Activated CD4-positive, alpha-beta T cell treated with anti-CD3 and anti-CD28 coated beads, Interleukin-2, amount 50 U/mL, for 16 hours (primary cell): ENCODE data around the gene ARMC9.
"Not testable (repeated sequence)": the region's sequence is repeated elsewhere in the genome, so short reads cannot be mapped to it uniquely, and the experiment has no call there.

Source experiments
- DNase-seq: peaks from one replicate; pipeline ENCODE4 v3.0.0-alpha.2; 2020

ARMC9 gene

DNA sequence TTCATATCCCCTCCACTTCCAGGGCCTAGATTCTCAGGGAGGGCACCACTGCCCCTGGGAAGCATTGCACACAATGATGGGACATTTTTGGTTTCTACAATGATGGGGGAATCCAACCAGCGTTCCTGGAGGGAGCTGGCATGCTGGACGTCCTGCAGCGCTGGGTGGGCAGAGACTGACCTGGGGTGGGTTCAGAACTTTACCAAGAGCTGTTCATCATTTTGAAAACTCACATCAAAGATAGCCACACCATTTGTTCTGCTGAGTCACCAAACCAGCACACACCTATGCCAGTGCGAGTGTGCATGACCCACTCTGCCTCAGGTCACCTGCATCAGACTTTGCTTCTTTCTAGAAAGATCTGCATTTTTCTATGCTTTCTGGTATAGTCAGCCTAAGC, 14.1 kb upstream of the ARMC9 start:
- DNase-seq, result no peak

DNA sequence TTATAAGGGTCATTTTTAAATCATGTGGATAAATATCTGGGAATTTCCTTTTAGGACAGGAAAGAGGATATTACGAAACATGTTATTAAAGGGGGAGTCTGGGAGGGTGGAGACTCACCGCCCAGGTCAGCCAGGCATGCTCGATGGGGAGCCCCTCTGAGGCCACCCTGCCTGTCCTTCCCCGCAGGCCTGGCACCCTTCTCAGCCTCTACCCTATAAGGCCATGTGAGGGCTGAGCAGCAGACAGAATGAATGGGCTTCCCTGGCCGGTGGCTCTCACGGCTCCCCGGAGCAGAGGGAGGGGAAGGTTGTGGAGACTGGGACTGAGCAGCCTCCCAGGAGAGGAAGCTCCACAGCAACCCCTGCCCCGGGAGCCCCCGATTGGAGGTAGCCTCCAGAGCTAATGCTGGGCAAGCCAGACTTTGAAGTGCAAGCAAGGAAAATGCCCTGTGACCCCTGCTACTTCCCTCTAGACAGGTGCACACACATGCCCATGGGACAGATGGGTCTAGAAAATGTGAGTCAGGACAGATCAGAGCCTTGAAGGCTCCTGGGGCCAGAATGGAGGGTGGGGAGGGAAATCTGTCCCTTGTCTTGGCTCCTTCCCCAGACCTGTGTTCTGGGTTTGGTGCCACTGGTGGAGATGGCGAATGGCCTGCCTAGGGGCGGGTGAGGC, 13.2 kb upstream of the ARMC9 start:
- DNase-seq, result no peak

DNA sequence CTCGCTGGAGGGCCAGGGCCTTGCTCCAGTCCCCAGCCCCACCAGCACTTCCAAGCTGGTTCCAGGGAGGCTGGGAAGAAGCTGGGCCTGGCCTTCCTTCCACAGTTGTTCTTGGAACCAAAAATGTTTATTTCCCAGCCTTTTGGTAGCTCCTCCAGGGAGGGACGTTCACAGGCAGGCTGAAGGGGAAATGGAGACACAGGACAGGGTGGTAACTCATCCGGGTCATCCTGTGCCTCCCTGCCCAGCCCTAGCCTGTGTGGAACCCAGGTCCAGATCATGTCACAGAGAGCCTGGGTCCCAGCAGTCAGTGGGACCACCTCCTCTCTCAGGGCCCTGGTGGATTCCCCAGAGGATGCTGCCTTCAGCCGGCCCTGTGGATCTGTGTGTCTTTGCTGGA, 12.5 kb upstream of the ARMC9 start:
- no peak for DNase-seq

DNA sequence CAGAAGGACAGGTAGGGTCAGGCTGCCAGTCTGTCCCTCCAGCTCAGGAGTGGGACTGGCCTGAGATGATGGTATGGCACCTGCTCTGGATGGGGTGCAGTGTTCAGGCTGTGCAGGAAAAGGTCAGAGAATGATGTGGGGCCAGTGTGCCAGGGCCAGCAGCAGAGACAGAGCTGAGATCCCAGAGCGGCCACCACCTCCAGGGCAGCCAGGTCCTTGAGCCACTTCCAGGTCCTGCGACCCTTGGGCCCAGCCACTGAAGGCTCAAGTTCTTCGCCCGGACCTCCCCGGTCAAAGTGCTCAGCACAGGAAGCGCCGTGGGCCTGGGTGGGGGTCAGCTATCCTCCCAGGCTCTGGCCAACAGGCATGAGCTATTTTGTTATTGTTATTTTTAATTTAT, 12.1 kb upstream of the ARMC9 start:
- DNase-seq, result no peak

DNA sequence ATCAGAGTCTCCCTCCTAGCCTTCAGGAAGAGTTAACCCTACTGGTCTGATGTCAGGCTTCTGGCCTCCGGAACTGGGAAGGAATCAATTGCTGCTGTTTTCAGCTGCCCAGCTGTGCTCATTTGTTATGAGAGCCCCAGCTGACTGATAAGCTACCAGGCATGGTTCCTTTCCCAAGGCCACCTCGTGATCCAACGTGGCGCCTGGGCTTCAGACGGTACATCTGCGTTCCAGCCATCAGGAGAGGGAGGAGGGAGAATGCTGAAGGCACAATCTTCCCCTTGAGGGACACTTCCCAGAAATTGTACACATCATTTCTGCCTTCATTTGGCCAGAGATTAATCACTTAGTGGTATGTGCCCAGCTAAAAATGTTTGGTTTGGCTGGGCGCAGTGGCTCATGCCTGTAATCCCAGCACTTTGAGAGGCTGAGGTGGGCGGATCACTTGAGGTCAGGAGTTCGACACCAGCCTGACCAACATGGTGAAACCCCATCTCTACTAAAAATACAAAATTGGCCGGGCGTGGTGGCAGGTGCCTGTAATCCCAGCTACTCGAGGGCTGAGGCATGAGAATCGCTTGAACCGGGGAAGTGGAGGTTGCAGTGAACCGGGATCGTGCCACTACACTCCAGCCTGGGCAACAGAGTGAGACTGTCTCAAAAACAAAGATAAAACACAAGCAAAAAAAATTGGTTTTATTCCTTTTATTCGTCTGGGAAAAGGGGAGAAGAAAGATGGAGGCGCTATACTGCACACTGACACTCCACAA, 10.5 kb upstream of the ARMC9 start:
- no peak for DNase-seq

DNA sequence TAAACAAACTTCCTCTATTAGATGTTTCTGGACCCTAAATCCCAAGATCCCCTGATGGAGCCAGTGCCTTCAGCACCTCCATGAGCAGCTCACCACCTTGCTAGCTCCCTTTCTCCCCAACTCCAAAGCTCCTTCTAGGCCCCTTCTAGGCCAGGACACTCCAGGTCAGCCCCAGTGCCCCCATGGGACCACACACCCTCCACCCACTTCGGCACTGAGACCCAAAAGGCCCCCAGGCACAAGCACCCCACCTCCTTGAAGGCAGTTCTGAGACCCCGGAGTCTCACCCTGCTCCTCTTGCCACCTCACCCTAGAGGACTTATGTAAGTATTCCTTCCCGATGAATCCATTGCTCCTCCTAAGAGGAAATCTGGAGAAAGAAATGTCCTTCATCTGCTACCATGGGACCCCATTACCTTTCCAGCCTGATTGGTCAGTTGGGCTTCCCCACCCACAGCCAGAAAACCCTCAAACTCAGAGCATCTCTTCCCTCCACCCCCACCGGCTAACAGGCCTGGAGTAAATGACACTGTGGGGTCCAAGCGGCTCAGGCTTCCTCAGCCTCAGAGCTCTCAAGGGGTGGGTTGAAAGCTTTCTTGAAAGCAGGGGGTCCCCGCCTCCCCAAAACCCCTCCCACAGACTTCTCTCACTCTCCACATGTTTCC, 9.8 kb upstream of the ARMC9 start:
- no peak for DNase-seq

DNA sequence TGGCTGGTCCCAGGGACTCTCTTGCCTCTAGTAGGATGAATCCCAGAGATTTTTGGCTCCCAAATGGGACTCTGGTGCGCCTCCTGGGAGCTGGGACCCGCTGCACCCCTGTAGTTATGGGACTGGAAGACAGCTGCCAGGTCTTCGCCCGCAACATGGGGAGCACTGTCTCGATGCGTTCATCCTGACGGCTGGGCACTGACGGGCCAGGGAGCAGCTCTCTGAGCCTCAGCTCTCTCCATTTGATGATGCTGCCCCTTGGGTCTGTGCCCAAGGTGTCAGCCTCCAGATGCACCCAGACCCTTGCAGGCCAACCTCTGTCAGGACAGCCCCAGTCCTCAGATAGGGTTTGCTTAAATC, 9.3 kb upstream of the ARMC9 start:
- no peak for DNase-seq

DNA sequence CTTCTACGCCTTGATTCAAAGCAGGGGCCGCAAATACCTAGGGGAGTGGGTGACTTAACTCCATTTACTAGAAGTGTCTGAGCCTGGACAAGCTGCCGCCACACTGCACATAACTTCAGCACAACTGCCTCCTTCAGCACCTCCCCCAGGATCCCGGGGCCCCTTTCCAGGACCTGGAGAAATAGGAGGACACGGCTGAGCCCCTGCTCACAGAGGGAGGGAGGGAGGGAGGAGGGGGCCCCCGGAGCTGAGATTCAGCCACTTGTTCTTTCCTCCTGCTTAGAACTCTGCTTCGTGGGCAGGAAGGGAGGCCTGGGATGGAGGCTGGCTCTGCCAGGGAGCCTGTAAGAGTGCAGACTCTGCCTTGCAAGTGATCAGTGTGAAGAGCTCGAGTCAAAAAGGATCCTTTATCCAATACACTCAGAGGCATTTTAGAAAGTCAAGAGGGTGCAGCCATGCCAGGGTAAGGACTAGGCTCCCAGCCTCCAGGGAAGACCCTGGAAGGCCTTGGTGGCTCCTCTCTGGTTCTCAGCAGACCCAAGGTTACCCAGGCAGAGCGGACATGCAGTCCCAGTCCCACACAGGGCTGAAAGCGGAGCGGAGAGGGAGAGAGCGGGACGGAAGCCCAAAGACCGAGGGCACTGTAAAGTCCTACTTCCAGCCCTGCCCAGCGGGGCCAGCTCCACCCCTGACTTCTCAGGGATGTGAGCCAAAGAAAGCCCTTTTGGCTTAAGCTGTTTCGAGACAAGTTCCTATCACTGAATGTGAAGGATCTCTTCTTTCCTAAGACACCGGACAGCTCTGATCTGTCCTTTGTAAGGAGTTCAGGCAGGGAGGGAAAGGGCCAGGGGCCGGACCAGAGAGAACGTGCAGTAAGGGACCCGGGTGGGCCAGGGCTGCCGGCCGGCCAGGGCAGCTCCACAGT, 8.6 kb upstream of the ARMC9 start:
- DNase-seq, result no peak

DNA sequence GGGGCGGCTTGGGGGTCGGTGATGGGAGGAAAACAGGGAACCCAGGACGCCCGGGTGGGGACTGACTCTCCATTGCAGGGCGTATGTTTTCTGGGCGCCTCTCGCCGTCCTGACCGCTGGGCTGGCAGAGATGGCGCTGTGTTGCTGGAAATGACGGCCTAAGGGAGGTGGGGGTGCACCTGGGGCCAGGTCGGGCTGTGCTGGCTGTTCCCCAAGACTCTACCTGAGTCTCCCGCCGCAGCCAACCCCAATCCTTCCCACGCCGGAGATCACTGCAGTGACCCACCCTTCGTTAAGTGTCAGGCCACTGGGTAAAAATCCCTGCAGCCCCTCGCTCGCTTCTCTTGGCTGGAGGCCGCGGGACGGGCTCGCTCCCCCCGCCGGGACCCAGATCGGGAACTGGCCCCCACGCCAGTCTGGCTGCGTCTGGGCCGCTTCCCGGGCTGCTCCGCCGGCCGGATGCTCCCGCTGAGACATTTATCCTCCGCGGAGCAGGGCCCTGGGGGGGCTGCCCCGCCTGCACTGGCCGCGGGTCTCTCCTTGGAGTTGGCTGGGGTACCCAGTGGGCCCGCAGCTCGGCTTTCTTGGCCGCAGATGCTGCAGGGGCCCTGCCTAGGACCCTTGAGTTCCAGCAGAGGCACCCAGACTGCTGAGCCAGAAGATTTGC, 7.8 kb upstream of the ARMC9 start:
- DNase-seq, result no peak

DNA sequence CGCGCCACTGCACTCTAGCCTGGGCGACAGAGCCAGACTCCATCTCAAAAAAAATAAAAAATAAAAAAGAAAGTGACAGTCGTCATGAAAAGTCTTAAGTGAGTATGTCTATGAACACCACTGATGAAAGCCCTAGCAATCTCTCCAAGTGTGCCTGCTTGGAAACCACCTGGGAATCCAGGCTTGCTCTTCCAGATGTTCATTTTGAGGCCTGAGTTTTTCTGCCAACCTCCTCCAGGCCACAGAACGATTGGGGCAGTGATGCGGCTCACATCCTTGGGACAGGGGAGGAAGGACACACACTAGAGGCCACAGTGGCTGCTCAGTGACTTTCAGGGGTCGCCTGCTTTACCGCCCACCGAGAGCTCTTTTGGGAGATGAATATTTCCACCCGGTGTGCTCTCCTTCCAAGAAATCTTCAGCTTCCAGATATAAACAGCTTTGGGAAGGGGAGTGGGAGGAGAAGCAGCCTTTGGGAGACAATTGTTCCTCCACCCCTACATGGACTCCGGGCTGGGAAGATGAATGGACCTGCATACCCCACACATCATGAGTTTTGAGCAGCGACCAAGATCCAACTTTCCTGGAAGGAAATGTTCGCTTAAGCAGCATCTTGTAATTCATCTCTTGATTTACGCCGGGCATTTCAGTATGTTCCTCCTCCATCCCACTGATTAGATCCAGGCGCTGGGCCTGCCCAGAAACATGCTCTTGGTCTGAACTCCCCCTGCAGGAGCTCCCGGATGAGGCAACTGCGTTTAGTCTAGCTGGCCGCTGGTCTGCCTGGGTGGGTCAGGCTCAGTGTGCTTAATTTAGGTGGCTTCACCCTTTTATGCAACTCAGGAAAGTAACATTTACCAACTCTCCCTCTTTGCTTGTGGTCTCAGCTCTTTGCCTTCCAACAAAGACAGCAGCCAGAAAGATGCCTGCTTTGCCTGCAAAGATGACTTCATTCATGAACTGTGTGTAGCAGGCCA, 6.2 kb upstream of the ARMC9 start:
- DNase-seq, result no peak

DNA sequence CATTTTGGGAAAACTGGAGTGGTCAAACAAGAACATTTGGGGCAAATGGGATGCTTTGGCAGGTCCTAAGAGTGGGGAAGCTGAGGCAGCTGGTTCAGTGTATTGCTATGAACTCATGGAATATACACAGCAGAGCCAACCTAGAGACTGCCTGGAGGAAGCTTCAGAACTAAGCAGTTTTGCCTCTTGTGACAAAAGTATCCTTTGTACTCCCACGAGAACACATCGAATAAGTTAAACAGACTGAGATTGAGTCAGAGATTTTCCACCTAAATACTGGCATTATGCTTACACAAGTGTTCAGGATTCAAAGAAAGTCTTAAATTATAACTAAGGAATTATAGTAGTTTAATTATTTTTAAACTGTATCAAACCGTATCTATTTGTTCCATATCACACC, 5.2 kb upstream of the ARMC9 start:
- DNase-seq, result no peak

DNA sequence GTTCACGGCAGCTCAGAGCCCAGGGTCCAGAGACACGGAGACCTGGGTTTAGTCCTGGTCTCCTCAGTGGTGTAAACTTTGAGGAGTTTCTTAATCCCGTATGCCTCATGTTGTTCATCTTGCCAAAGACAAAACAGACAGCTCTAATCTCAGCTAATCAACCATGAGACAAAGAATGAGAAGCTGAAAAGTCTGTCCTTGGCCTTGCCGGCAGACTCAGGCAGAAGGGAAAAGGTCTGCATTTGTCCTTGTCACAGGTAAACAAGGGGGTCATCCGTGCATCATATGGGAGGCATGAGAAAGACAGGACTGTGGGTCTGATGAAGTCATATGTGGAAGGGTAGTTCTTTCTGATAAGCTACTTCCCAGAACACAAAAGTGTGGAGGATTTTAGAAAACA, 1.8 kb upstream of the ARMC9 start:
- DNase-seq, result no peak

DNA sequence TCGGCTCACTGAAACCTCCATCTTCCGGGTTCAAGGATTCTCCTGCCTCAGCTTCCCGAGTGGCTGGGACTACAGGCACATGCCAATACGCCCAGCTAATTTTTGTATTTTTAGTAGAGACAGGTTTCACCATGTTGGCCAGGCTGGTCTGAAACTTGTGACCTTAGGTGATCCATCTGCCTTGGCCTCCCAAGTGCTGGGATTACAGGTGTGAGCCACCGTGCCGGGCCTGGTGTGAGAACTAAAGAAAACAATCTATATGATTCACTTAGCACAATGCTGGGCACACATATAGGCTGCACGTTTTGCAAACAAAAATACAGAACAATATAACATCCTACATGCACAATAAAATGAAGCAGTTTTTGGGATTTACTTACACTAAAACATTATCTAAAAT, 1.2 kb upstream of the ARMC9 start:
- not testable (repeated sequence) for DNase-seq

DNA sequence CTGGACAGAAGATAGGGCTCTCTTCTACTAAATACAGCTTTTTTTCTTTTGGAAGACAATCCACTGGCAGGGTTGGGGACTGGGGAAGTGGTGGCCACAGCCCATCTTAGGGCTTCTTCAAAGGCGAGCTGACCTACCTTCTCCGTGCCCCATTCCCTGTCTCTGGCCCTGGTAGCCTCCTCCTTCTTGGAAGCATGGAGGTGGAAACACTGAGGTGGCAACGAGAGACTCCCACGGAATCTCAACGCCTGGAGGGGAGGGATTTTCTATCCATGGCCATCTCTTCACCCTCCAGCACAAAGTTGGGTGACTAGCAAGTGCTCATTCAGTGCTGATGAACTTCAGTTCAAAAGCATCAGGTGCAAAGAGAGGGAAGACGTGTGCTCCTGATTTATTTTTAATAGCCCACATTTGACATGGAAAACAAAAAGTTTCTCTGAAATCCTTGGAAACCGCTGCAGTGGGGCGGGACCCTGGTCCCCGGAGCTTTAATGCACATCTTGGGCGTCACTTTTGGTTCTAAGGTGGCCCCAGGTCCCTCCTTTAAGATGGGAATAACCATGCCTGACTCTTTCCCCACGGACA, 633 bp upstream of the ARMC9 start:
- no peak for DNase-seq

DNA sequence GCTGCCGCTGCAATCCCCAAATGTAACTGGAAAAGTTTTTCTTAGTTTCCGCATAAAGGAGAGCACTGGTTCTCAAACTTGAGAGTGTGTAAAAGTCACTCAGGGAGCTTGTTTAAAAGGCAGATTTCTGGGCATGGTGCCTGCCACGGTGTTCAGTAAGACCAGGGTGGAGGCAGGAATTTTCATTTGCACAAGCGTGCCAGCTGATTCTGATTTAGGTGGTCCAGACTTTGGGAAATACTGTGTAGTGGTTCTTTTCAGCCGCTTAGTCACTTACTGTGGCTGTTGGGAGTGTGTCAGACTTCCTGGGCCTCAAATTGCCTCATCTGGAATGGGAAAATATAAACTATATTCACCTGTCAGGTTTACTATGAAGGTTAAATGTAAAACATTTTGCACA, 788 bp downstream of the ARMC9 start:
- DNase-seq, result no peak

DNA sequence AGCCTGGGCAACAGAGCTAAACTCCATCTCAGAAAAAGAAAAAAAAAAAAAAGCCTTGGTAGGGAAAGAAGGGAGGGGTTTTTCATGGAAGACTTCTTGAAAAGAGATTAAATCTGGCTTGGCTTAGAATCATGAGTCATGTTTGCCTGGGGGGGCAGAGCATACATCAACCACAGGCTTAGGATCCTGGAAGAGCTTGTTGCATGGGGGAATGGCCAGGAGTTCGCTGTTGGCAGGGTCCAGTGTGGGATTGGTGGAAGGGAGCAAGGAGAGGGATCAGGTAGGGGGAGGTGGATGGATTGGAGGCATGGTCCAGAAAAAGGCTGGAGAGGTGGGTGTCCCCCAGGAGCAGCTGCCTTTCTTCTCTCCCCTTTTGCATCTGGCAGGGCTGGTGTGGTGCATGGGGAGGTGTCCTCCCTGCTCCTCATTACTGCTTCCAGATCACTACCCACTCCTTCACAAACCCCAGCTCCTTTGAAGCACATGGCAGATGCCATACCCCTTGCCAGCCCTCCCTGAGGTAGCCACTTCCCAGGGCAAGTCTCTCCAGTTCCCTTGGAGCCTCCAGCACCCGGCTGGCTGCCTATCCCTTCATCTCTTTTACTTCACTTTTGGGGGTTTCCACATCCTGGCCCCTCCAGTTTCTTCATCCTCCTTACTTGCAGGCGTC, 2.5 kb downstream of the ARMC9 start:
- DNase-seq, result no peak

DNA sequence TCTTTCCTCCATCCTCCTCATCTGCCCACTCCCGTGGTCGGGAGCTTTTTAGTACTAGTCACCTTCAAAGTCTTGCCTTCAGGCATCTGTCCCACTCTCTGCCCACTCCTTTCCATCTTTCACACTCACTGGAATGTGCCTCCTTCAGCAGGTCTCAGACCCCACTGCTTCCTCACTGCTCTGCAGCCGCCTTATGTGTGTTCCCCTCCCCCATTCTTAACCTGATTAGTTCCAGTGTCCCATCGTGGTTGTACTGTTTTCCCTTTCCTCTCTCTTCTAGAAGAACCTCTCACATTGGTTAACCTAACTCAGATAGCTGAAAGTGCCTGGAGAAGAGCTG, 3.0 kb downstream of the ARMC9 start:
- DNase-seq, result no peak

DNA sequence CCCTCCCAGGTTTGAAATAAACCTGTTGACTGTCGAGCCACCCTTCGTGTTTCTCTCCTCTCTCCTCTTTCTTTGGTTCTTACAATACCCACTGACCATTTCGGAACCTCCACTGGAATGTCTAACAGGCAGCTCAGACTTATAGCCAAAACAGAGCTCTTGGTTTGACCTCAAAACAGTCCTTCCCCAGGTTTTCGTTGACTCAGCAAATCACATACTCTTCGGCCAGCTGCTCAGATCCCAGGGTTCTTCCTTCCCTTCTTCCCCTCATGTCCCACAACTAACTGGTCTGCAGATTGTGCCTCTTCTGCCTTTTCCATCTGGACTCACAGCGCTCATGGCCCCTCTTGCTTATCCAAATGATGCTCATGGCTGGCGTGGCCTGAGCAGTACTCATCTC, 4.7 kb downstream of the ARMC9 start:
- DNase-seq, result no peak

DNA sequence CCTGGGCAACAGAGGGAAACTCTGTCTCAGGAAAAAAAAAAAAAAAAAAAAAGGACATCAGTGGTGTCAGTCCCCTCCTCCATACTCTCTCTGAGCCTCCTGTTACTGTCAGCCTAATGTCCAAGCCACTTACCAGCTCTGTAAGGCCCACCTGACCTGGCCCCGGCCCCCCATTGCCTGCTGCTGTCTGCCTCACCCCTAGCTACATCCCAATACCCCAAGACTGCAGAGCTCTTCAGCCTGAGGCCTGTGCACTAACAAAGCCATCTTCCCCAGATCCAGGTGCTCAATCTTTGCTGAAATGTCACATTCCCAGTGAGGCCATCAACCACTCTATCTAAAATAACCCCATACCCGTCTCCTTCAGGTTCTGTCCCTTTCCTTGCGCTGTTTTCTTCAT, 5.7 kb downstream of the ARMC9 start:
- DNase-seq, result no peak

DNA sequence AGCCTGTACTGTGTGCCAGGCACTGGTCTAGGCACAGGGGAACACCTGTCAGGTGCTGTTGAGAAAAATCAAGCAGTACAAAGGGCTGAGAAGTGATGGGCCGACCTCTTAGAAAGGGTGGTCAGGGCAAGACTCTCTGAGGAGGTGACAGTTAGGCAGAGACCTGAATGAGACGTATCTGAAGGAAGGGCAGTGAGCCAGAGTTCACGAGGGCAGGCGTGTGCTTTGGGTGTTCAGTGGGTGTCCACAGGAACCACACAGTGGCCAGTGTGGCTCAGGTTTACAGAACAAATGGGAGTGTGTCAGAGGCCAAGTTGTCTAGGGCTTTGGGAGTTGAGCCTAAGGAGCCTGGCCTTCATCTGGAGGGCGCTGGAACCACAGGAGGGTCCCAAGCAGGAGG, 6.2 kb downstream of the ARMC9 start:
- no peak for DNase-seq

DNA sequence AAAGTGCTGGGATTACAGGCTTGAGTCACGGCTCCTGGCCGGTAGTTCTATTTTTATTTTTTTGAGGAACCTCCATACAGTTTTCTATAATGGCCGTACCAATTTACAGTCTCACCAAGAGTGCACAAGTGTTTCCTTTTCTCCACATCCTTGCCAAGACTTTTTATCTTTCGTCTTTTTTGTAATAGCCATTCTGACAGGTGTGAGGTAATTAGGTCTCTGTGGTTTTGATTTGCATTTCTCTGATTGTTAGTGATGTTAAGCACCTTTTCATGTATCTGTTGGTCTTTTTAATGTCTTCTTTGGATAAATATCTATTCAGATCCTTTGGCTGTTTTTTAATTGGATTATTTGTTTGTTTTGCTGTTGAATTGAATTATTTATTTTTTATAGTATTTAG, 9.3 kb downstream of the ARMC9 start:
- DNase-seq, result no peak
